Hepatic stellate cell (primary cell): ENCODE data around the gene TMBIM1.
"Not testable (repeated sequence)": the region's sequence is repeated elsewhere in the genome, so short reads cannot be mapped to it uniquely, and the experiment has no call there.

ENCODE experiments used
- DNase-seq: peaks from one replicate; pipeline ENCODE4 v3.0.0; 2011; ENCODE audit warnings: low spot score

TMBIM1 gene

GRCh38 chr2:218317835-218318234 is 25.5 kb upstream of the TMBIM1 start:
- no peak for DNase-seq

DNA sequence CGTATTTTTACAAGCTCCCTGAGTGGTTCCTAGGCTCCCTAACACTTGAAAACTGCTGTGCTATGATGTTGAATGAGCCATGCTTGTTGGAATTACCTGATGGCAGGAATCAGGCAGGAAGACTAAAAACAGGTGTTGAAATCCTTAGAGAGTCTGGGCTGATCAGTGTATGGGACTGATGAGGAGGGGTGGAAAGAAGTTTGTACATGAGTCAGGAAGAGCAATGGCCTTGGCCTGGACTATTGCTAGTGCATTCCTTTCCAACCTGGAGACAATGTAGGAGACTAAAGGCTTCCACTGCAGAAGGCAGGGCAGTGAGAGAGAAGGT is 25.0 kb upstream of the TMBIM1 start:
- no peak for DNase-seq

- DNase-seq = no peak
Observed at GRCh38 chr2:218315397-218315796, 23.1 kb upstream of the TMBIM1 start.

DNA sequence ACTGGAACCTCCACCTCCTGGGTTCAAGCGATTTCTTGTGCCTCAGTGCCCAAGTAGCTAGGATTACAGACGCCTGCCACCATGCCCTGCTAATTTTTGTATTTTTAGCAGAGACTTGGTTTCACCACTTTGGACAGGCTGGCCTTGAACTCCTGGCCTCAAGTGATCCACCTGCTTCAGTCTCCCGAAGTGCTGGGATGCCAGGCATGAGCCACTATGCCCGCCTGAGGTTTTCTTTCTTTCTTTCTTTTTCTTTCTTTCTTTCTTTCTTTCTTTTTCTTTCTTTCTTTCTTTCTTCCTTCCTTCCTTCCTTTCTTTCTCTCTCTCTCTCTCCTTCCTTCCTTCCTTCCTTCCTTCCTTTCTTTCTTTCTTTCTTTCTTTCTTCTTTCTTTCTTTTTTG is 22.5 kb upstream of the TMBIM1 start:
- DNase-seq = not testable (repeated sequence)

DNA sequence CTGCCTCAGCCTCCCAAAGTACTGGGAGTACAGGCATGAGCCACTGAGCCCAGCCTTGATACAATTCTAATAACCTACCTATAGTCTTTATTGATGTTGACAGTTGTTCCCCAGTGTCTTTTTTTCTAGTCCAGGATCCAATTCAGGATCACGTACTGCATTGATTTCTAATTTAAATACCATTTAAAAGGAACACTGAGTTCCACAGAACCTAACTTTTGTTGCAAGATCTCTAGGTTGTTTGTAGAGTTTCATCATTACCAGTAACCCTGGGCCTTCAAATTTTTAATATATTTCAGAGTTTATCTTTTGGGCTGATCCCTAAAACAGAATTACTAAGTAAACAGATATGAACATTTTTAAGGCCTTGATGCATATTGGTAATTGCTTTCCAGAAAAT is 21.1 kb upstream of the TMBIM1 start:
- DNase-seq = no peak

GRCh38 chr2:218312267-218312756 is 20.0 kb upstream of the TMBIM1 start:
- no peak for DNase-seq

DNA sequence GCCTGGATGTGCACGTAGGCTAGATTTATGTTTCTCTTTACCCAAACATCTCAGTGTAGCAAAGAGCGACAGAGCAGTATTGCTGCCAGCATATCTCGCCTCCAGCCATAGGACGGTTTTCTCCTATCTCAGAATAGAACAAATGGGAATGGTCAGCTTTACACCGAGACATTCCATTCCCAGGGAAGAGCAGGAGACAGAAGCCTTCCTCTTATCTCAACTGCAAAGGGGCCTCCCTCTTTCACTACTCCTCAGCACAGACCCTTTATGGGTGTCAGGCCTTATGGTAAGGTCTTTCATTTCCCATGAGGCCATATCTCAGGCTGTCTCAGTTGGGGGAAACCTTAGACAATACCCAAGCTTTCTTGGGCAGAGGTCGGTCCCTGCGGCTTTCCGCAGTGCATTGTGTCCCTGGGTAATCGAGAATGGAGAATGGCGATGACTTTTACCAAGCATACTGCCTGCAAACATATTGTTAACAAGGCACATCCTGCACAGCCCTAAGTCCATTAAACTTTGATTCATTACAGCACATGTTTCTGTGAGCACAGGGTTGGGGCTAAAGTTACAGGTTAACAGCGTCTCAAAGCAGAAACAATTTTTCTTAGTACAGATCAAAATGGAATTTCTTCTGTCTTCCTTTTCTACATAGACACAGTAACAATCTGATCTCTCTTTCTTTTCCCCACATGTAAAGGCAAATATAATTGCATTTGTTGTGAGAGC is 19.4 kb upstream of the TMBIM1 start:
- DNase-seq = not testable (repeated sequence)

- no peak for DNase-seq
Observed at GRCh38 chr2:218310853-218311540, 18.7 kb upstream of the TMBIM1 start.

GRCh38 chr2:218307415-218308090 is 15.2 kb upstream of the TMBIM1 start:
- no peak for DNase-seq

- DNase-seq = no peak
Observed at GRCh38 chr2:218306184-218306920, 14.0 kb upstream of the TMBIM1 start.

- no peak for DNase-seq
Observed at GRCh38 chr2:218305383-218305782, 13.1 kb upstream of the TMBIM1 start.

DNA sequence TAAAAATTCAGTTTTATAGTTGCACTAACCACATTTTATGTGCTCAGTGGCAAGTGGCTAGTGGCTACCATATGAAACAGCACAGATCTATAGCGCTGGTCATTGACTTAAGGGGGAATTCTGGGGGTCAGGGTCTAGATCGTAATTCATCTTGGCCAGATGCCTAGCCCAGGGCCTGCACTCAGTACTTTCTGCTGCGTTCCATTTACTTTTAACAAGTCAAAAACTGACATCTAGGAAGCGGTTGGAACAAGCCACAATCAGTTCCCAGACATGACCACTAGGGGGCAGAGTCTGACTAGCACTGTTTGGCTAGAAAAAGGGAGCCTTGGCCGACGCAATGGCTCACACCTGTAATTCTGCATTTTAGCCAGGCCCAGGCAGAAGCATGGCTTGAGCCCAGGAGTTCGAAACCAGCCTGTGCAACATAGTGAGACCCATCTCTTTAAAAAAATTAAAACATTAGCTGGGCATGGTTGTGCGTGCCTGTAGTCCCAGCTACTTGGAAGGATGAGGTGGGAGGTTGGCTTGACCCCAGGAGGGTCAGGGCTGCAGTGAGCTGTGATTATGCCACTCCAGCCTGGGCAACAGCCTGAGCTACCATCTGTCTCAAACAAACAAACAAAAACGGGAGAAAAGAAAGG is 9.0 kb upstream of the TMBIM1 start:
- no peak for DNase-seq

- DNase-seq = no peak
Observed at GRCh38 chr2:218300141-218300540, 7.8 kb upstream of the TMBIM1 start.

- no peak for DNase-seq
Observed at GRCh38 chr2:218298314-218298875, 6.1 kb upstream of the TMBIM1 start.

- no peak for DNase-seq
Observed at GRCh38 chr2:218296847-218297246, 4.5 kb upstream of the TMBIM1 start.

- DNase-seq = no peak
Observed at GRCh38 chr2:218296200-218296599, 3.9 kb upstream of the TMBIM1 start.

- no peak for DNase-seq
Observed at GRCh38 chr2:218295029-218295428, 2.7 kb upstream of the TMBIM1 start.

DNA sequence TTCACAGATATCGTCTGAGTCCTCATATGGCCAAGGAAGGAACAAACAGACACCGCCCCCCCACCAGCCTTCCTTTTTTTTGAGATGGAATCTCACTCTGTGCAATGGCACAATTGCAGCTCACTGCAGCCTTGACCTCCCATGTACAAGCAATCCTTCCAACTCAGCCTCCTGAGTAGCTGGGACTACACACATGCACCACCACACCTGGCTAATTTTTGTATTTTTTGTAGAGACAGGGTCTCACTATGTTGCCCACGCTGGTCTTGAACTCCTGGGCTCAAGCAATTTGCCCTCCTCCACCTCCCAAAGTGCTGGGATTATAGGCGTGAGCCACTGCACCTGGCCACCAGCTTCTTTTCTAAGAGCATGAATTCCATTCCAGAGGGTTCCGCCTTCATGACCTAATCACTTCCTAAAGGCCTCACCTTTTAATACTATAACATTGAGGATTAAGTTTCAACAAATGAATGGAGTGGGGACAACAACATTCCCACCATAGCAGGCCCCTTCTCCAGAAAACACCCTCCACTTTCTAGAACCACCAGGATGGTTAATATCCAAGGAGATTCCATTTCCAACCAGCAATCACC is 2.2 kb upstream of the TMBIM1 start:
- no peak for DNase-seq

GRCh38 chr2:218293715-218294429 is 1.6 kb upstream of the TMBIM1 start:
- no peak for DNase-seq

DNA sequence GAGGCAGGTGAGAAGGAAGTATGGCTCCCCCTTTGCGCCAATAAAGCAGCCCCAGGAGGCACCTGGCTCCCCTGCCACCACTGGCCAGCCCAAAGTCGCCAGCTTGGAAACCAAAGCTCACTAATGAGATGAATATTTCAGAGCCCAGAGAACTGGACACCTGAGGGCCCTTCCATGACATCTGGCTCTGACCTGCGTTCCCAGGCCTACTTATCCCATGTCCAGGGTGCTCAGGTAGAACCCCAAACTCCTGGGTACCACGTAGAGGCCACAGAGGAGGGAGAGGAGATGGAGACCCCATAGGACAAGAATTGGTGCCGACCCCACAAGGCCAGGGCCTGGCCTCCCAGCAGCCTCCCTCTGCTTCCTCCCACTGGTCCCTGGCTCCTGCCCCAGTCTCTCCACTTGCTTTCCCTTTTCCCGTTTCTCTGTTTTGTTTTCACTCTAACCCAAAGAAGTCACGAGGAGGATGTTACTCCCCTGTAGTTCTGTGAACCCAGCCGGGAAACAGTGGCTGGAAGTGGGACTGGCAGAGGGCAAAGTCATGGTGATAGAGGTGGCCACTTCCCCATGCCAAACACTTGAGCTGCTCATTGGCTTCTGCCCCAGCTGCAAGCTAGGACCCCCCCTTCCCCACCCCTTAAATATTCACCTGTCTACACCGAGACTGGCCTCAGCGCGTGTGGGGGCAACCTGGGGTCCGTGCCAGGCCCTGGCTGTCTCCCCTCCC is 820 bp downstream of the TMBIM1 start:
- DNase-seq = peak; percentile 66
